WTC11 (cell line): ENCODE data around the gene CIZ1. TPM values are rescaled to one million over a fixed set of nuclear protein-coding genes. Genes with fewer than 3 reads are reported as not detected.

Experiments used
- ATAC-seq: fragments of 200-7000 bp; cut with Tn5 transposase; 2 replicates; pipeline ENCODE4 v1.10.0; 2021; ENCODE audit warnings: mild to moderate bottlenecking, moderate library complexity
- CTCF ChIA-PET: fragments of 300-600 bp; sonication (Branson Sonifier 250); formaldehyde crosslinking; loops from one replicate; lab custom pipeline; 2021; ENCODE audit warnings: antibody characterized with exemption; lab: Charles Lee
- POLR2A ChIA-PET: fragments of 350-600 bp; sonication (Branson Sonifier 250); formaldehyde crosslinking; loops from one replicate; lab custom pipeline; 2021; ENCODE audit warnings: antibody characterized with exemption; lab: Charles Lee
- DNase-seq: peaks from one replicate; pipeline ENCODE4 v3.0.0; 2021; ENCODE audit warnings: low spot score
- H3K27ac Mint-ChIP-seq: 2 replicates; pipeline ENCODE4 v1.8.0; 2021; ENCODE audit warnings: mixed read lengths
- H3K27me3 Mint-ChIP-seq: 2 replicates; pipeline ENCODE4 v1.8.0; 2021; ENCODE audit warnings: low read depth, mild to moderate bottlenecking, moderate library complexity, mixed read lengths
- H3K36me3 Mint-ChIP-seq: 2 replicates; pipeline ENCODE4 v1.8.0; 2021; ENCODE audit warnings: mixed read lengths
- H3K4me1 Mint-ChIP-seq: 2 replicates; pipeline ENCODE4 v1.8.0; 2022; ENCODE audit warnings: mixed read lengths
- H3K4me3 Mint-ChIP-seq: 2 replicates; pipeline ENCODE4 v1.8.0; 2021; ENCODE audit warnings: mild to moderate bottlenecking, moderate library complexity, mixed read lengths
- H3K9me3 Mint-ChIP-seq: 2 replicates; pipeline ENCODE4 v1.8.0; 2021; ENCODE audit warnings: mixed read lengths
- ESRRA ChIP-seq: sonication (generic); formaldehyde crosslinking; IDR thresholded peaks from 2 replicates; pipeline ENCODE4 v1.8.1; 2022; ENCODE audit warnings: mild to moderate bottlenecking, missing genetic modification reagents, borderline replicate concordance
- GABPB1 ChIP-seq: sonication (generic); formaldehyde crosslinking; IDR thresholded peaks from 2 replicates; pipeline ENCODE4 v1.8.1; 2023; ENCODE audit warnings: mild to moderate bottlenecking, missing genetic modification reagents
- GTF2I ChIP-seq: fragments of 250-450 bp; sonication (Bioruptor Pico); conservative IDR thresholded peaks from 2 replicates; pipeline ENCODE4 v1.4.0; 2021; ENCODE audit warnings: mild to moderate bottlenecking
- HMGA2 ChIP-seq: fragments of 250-450 bp; sonication (Bioruptor Pico); IDR thresholded peaks from 2 replicates; pipeline ENCODE4 v1.4.0; 2021; ENCODE audit warnings: mild to moderate bottlenecking, moderate library complexity
- JAZF1 ChIP-seq: fragments of 250-450 bp; sonication (Bioruptor Pico); IDR thresholded peaks from 2 replicates; pipeline ENCODE4 v1.9.0; 2021; ENCODE audit warnings: moderate library complexity, mild to moderate bottlenecking, inconsistent platforms
- MYBL2 ChIP-seq: sonication (generic); formaldehyde crosslinking; IDR thresholded peaks from 2 replicates; pipeline ENCODE4 v1.8.1; 2023; ENCODE audit warnings: mild to moderate bottlenecking, moderate library complexity, missing genetic modification reagents
- NR1H2 ChIP-seq: sonication (generic); formaldehyde crosslinking; IDR thresholded peaks from 2 replicates; pipeline ENCODE4 v1.9.0; 2021; ENCODE audit warnings: mild to moderate bottlenecking, moderate library complexity, missing genetic modification reagents
- NR2C2 ChIP-seq: sonication (generic); formaldehyde crosslinking; IDR thresholded peaks from 2 replicates; pipeline ENCODE4 v1.8.0; 2022; ENCODE audit warnings: mild to moderate bottlenecking, missing genetic modification reagents
- RELA ChIP-seq: sonication (generic); formaldehyde crosslinking; IDR thresholded peaks from 2 replicates; pipeline ENCODE4 v1.8.1; 2022; ENCODE audit warnings: missing genetic modification reagents, mild to moderate bottlenecking, borderline replicate concordance
- RORB ChIP-seq: fragments of 250-450 bp; sonication (Bioruptor Pico); IDR thresholded peaks from 2 replicates; pipeline ENCODE4 v1.9.0; 2021; ENCODE audit warnings: mild to moderate bottlenecking
- SMAD4 ChIP-seq: sonication (generic); formaldehyde crosslinking; IDR thresholded peaks from 2 replicates; pipeline ENCODE4 v1.8.0; 2022; ENCODE audit warnings: mild to moderate bottlenecking, missing genetic modification reagents
- ZNF121 ChIP-seq: sonication (generic); formaldehyde crosslinking; IDR thresholded peaks from 2 replicates; pipeline ENCODE4 v1.8.0; 2023; ENCODE audit warnings: missing genetic modification reagents
- ZNF138 ChIP-seq: sonication (generic); formaldehyde crosslinking; conservative IDR thresholded peaks from 2 replicates; pipeline ENCODE4 v1.8.1; 2022; ENCODE audit warnings: mild to moderate bottlenecking, moderate library complexity, missing genetic modification reagents
- ZNF317 ChIP-seq: sonication (generic); formaldehyde crosslinking; IDR thresholded peaks from 2 replicates; pipeline ENCODE4 v1.8.1; 2023; ENCODE audit warnings: low read depth, mild to moderate bottlenecking, moderate library complexity, missing genetic modification reagents, borderline replicate concordance
- ZNF396 ChIP-seq: fragments of 250-450 bp; sonication (Bioruptor Pico); IDR thresholded peaks from 2 replicates; pipeline ENCODE4 v1.8.0; 2021; ENCODE audit warnings: mild to moderate bottlenecking, moderate library complexity, borderline replicate concordance
- ZNF423 ChIP-seq: fragments of 250-450 bp; sonication (Bioruptor Pico); IDR thresholded peaks from 2 replicates; pipeline ENCODE4 v2.1.2; 2022; ENCODE audit warnings: mild to moderate bottlenecking, moderate library complexity
- total RNA-seq: library from RNA; stranded (reverse); gene quantifications from 3 replicates; pipeline ENCODE4 v1.2.3, GENCODE V29; 2021
- TF ChIP-seq, protein P1 (sequence below): sonication (generic); formaldehyde crosslinking; IDR thresholded peaks from 2 replicates; pipeline ENCODE4 v1.8.1; 2023; ENCODE audit warnings: mild to moderate bottlenecking, moderate library complexity, missing genetic modification reagents
- TF ChIP-seq, protein P2 (sequence below): fragments of 250-450 bp; sonication (Bioruptor Pico); IDR thresholded peaks from 2 replicates; pipeline ENCODE4 v1.9.0; 2021; ENCODE audit warnings: moderate library complexity, mild to moderate bottlenecking, inconsistent platforms, borderline replicate concordance
- TF ChIP-seq, protein P3 (sequence below): sonication (generic); formaldehyde crosslinking; IDR thresholded peaks from 2 replicates; pipeline ENCODE4 v1.8.1; 2023; ENCODE audit warnings: mild to moderate bottlenecking, missing genetic modification reagents
- TF ChIP-seq, protein P4 (sequence below): sonication (generic); formaldehyde crosslinking; IDR thresholded peaks from 2 replicates; pipeline ENCODE4 v1.8.1; 2022; ENCODE audit warnings: low read depth, mild to moderate bottlenecking, moderate library complexity, missing genetic modification reagents, borderline replicate concordance
- TF ChIP-seq, protein P5 (sequence below): sonication (generic); formaldehyde crosslinking; IDR thresholded peaks from 2 replicates; pipeline ENCODE4 v1.8.1; 2023; ENCODE audit warnings: mild to moderate bottlenecking, missing genetic modification reagents, moderate library complexity
- TF ChIP-seq, protein P6 (sequence below): fragments of 250-450 bp; sonication (Bioruptor Pico); IDR thresholded peaks from 2 replicates; pipeline ENCODE4 v1.9.0; 2021; ENCODE audit warnings: mild to moderate bottlenecking, borderline replicate concordance
- TF ChIP-seq, protein P7 (sequence below): sonication (generic); formaldehyde crosslinking; conservative IDR thresholded peaks from 2 replicates; pipeline ENCODE4 v1.8.1; 2022; ENCODE audit warnings: mild to moderate bottlenecking, missing genetic modification reagents

CIZ1 gene
- total RNA-seq, 1 experiment from 2014 or later, result 90.2 TPM

DNA sequence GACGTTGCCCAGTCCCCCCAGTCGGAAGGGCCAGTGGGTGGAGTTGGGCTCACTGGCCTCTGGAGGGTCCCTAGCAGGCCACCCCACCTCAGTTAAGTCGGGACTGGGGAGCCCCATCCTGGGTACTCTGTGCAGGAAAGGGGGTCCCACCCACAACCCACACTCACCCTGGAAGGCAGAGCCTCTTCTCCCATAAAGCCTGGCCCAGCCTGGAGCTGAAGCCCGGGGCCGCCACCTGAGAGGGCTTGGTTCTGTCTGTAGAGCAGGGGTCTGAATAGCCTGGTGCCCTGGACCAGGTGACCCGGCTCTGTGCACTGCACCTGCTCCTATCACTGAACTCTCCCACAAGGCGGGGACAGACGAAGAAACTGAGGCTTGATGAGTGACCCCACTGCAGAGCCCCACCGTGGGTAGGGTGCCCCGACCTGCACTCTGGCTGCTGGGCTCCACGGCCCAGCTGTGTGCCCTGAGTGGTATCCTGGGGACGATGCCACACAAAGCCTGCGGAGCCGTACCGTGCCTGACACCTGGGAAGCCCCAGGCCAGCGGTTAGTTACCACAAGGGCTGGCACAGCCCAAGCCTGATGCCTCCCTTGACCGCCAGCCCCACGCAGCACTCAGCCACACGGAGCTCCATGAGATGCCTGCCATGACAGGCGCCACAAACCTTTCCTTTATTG, 71.2 kb downstream of the CIZ1 start:
- H3K27ac Mint-ChIP-seq, result no peak overlapping the region
- ChIA-PET POLR2A (interaction anchor here (0.5 kb wide), 1 partner anchor 21 kb away, joined by 4 read pairs; no protein-coding TSS in a partner anchor), CTCF (interaction anchor here (0.6 to 1.4 kb wide), 2 partner anchors 36 to 53 kb away, joined by 3 read pairs; partner anchors contain the start of genes NAIF1 and SLC25A25)
- TF ChIP-seq RELA (CRISPR knock-in tag), result no peak
- no peak for TF ChIP-seq NR1H2 (CRISPR knock-in tag)
- no peak for TF ChIP-seq JAZF1
- TF ChIP-seq, protein P1, sequence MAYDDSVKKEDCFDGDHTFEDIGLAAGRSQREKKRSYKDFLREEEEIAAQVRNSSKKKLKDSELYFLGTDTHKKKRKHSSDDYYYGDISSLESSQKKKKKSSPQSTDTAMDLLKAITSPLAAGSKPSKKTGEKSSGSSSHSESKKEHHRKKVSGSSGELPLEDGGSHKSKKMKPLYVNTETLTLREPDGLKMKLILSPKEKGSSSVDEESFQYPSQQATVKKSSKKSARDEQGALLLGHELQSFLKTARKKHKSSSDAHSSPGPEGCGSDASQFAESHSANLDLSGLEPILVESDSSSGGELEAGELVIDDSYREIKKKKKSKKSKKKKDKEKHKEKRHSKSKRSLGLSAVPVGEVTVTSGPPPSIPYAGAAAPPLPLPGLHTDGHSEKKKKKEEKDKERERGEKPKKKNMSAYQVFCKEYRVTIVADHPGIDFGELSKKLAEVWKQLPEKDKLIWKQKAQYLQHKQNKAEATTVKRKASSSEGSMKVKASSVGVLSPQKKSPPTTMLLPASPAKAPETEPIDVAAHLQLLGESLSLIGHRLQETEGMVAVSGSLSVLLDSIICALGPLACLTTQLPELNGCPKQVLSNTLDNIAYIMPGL (CRISPR knock-in tag), result no peak
- no peak for TF ChIP-seq ZNF121 (CRISPR knock-in tag)
- no peak for TF ChIP-seq ZNF396
- TF ChIP-seq, protein P2, sequence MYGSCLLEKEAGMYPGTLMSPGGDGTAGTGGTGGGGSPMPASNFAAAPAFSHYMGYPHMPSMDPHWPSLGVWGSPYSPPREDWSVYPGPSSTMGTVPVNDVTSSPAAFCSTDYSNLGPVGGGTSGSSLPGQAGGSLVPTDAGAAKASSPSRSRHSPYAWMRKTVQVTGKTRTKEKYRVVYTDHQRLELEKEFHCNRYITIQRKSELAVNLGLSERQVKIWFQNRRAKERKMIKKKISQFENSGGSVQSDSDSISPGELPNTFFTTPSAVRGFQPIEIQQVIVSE (CRISPR knock-in tag), result no peak
- TF ChIP-seq, protein P3, sequence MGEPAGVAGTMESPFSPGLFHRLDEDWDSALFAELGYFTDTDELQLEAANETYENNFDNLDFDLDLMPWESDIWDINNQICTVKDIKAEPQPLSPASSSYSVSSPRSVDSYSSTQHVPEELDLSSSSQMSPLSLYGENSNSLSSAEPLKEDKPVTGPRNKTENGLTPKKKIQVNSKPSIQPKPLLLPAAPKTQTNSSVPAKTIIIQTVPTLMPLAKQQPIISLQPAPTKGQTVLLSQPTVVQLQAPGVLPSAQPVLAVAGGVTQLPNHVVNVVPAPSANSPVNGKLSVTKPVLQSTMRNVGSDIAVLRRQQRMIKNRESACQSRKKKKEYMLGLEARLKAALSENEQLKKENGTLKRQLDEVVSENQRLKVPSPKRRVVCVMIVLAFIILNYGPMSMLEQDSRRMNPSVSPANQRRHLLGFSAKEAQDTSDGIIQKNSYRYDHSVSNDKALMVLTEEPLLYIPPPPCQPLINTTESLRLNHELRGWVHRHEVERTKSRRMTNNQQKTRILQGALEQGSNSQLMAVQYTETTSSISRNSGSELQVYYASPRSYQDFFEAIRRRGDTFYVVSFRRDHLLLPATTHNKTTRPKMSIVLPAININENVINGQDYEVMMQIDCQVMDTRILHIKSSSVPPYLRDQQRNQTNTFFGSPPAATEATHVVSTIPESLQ (CRISPR knock-in tag), result no peak
- TF ChIP-seq HMGA2 (CRISPR knock-in tag), result no peak
- TF ChIP-seq MYBL2 (CRISPR knock-in tag), result no peak
- TF ChIP-seq ESRRA (CRISPR knock-in tag), result no peak
- no peak for TF ChIP-seq RORB (CRISPR knock-in tag)
- TF ChIP-seq GTF2I (CRISPR knock-in tag), result no peak
- TF ChIP-seq ZNF423, result no peak
- no peak for TF ChIP-seq ZNF138 (CRISPR knock-in tag)
- TF ChIP-seq ZNF317 (CRISPR knock-in tag), result no peak
- H3K4me3 Mint-ChIP-seq, result no peak overlapping the region
- peaks cover 19% of the 10 kb centered on the region for H3K36me3 Mint-ChIP-seq
- H3K9me3 Mint-ChIP-seq, result no peaks in the 10 kb centered on the region
- DNase-seq, result no peak
- H3K4me1 Mint-ChIP-seq, result peaks cover 12% of the 10 kb centered on the region
- no peak for ATAC-seq
- no peaks in the 10 kb centered on the region for H3K27me3 Mint-ChIP-seq

DNA sequence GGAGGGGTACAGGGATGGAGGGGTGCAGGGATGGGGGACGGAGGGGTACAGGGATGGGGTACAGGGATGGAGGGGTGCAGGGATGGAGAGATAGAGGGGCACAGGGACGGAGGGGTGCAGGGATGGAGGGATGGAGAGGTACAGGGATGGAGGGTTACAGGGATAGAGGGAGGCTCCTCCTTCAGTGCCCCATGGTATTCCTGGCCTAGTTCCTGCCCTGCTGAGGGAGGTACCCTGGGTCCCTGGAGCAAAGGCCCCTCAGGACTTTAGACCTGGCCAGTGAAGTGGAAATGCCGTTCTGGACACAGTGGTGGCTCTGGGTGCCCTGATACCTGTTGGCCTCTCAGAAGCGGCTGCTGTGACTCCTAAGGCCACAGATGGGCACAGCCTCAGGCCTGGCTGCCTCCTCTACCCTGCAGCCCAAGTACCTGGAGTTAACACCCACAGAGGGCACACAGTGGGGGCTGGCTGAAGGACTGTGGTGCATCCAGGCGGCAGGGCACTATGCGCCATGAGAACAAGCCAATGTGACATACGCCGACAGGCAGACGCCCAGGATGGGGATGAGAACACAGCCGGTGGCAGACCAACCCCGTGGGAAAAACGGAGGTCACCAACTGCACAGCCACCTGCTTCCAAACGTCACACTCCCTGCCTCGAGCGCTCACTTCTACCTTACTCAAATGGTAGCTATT, 72.3 kb downstream of the CIZ1 start:
- Mint-ChIP-seq H3K9me3 (no peaks in the 10 kb centered on the region), H3K27me3 (no peaks in the 10 kb centered on the region), H3K27ac (no peak overlapping the region), H3K36me3 (peaks cover 19% of the 10 kb centered on the region), H3K4me1 (peaks cover 10% of the 10 kb centered on the region), H3K4me3 (no peak overlapping the region)
- DNase-seq, result no peak
- CTCF ChIA-PET, result no interaction called here
- no peak for ATAC-seq
- POLR2A ChIA-PET, result no interaction called here
- TF ChIP-seq SMAD4 (no peak), ZNF138 (CRISPR knock-in tag) (no peak), GABPB1 (CRISPR knock-in tag) (no peak), ZNF423 (no peak), NR2C2 (CRISPR knock-in tag) (no peak)
- TF ChIP-seq, protein P4, sequence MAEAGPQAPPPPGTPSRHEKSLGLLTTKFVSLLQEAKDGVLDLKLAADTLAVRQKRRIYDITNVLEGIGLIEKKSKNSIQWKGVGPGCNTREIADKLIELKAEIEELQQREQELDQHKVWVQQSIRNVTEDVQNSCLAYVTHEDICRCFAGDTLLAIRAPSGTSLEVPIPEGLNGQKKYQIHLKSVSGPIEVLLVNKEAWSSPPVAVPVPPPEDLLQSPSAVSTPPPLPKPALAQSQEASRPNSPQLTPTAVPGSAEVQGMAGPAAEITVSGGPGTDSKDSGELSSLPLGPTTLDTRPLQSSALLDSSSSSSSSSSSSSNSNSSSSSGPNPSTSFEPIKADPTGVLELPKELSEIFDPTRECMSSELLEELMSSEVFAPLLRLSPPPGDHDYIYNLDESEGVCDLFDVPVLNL, result no peak
- TF ChIP-seq, protein P5, sequence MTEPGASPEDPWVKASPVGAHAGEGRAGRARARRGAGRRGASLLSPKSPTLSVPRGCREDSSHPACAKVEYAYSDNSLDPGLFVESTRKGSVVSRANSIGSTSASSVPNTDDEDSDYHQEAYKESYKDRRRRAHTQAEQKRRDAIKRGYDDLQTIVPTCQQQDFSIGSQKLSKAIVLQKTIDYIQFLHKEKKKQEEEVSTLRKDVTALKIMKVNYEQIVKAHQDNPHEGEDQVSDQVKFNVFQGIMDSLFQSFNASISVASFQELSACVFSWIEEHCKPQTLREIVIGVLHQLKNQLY (CRISPR knock-in tag), result no peak
- TF ChIP-seq, protein P6, sequence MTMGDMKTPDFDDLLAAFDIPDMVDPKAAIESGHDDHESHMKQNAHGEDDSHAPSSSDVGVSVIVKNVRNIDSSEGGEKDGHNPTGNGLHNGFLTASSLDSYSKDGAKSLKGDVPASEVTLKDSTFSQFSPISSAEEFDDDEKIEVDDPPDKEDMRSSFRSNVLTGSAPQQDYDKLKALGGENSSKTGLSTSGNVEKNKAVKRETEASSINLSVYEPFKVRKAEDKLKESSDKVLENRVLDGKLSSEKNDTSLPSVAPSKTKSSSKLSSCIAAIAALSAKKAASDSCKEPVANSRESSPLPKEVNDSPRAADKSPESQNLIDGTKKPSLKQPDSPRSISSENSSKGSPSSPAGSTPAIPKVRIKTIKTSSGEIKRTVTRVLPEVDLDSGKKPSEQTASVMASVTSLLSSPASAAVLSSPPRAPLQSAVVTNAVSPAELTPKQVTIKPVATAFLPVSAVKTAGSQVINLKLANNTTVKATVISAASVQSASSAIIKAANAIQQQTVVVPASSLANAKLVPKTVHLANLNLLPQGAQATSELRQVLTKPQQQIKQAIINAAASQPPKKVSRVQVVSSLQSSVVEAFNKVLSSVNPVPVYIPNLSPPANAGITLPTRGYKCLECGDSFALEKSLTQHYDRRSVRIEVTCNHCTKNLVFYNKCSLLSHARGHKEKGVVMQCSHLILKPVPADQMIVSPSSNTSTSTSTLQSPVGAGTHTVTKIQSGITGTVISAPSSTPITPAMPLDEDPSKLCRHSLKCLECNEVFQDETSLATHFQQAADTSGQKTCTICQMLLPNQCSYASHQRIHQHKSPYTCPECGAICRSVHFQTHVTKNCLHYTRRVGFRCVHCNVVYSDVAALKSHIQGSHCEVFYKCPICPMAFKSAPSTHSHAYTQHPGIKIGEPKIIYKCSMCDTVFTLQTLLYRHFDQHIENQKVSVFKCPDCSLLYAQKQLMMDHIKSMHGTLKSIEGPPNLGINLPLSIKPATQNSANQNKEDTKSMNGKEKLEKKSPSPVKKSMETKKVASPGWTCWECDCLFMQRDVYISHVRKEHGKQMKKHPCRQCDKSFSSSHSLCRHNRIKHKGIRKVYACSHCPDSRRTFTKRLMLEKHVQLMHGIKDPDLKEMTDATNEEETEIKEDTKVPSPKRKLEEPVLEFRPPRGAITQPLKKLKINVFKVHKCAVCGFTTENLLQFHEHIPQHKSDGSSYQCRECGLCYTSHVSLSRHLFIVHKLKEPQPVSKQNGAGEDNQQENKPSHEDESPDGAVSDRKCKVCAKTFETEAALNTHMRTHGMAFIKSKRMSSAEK, result no peak
- TF ChIP-seq, protein P7, sequence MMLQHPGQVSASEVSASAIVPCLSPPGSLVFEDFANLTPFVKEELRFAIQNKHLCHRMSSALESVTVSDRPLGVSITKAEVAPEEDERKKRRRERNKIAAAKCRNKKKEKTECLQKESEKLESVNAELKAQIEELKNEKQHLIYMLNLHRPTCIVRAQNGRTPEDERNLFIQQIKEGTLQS (CRISPR knock-in tag), result no peak
